Measurements from ENCODE around the gene BMPR1A. TPM values are rescaled to one million over a fixed set of nuclear protein-coding genes. Genes with fewer than 3 reads are reported as not detected.
"Not testable (repeated sequence)": the region's sequence is repeated elsewhere in the genome, so short reads cannot be mapped to it uniquely, and the experiment has no call there.

Gene BMPR1A
- polyA plus RNA-seq, 3 donors = 0.25 to 0.67 (median 0.61) TPM

DNA sequence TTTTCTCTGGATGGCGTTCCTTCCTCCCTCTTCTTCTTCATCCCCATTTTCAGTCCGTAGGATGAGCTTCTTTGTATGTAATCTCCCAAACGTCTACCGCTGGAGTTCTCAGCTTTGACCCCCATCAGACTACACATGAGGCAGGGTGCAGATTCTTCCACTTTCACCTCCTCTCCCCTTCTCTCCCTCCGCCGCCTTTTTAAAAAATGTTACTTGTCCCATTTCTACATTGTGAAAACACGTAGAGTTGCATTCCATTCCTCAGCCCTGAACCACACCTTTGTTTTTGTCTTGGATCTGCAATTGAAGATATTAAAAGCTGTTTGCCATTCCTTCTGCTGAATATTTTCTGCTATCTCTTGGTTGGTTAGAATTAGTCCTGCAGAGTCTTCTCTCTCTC, 218.1 kb downstream of the BMPR1A start:
- H3K4me3 Mint-ChIP-seq = peak overlapping the region in 1 of 2 donors; percentile 52
- H3K79me2 ChIP-seq (ENCODE audit: insufficient read depth, low read length) = no peaks in the 10 kb centered on the region

DNA sequence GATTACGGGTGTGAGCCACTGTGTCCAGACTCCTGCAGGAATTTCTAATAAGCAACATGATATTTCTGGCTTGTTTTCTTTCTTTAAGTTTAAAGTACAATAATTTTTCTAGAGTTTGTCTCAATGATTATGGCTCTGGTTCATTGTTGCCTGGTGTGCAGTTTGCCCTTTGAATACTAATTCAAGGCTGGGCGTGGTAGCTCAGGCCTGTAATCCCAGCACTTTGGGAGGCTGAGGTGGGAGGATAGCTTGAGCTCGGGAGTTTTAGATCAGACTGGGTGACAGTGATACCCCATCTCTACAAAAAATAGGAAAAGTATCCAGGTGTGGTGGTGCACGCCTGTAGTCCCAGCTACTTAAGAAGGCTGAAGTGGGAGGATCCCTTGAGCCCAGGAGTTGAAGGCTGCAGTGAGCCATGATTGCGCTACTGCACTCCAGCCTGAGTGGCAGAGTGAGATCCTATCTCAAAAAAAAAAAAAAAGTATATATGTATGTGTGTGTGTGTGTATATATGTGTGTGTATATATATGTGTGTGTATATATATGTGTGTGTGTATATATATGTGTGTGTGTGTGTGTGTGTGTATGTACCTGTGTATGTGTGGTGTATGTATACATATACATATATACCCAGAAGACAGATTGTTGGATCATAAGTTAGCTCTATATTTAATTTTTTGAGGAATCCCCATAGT, 220.1 kb downstream of the BMPR1A start:
- Mint-ChIP-seq H3K4me1 (peaks cover 4% of the 10 kb centered on the region), H3K27me3 (ENCODE audit: low read depth in 3 of 3) (peaks cover 22 to 29% (median 26%) of the 10 kb centered on the region in 3 donors), H3K9me3 (peaks cover 0 to 2% (median 0%) of the 10 kb centered on the region in 7 donors), H3K36me3 (no peaks in the 10 kb centered on the region), H3K4me3 (no peak overlapping the region), H3K27ac (peak overlapping the region in 1 of 7 donors; percentile 68)
- 100% methylated on average over 1 of the region's 5 CpGs for WGBS (ENCODE audit: insufficient coverage)
- H2AFZ ChIP-seq (ENCODE audit: insufficient read depth, low read depth, low read length, poor library complexity, severe bottlenecking) = no peak overlapping the region
- DNase-seq = no peak
- no peaks in the 10 kb centered on the region for H4K20me1 ChIP-seq (ENCODE audit: insufficient read depth, low read length)
- H3K36me3 ChIP-seq (replicated peaks in 1 of 2; ENCODE audit: control insufficient read depth in 1 of 2, insufficient read depth in 2 of 2, low read length in 2 of 2) = no peaks in the 10 kb centered on the region
- intact Hi-C loops (cut with micrococcal nuclease) = loop anchor here in 1 of 2 donors (10.0 kb wide), 1 partner anchor 118 kb away; the partner anchor contains the start of genes GLUD1 and SHLD2
- H3K9ac ChIP-seq (ENCODE audit: insufficient read depth, low read length, poor library complexity, severe bottlenecking) = no peak overlapping the region
- TF ChIP-seq, protein P1, sequence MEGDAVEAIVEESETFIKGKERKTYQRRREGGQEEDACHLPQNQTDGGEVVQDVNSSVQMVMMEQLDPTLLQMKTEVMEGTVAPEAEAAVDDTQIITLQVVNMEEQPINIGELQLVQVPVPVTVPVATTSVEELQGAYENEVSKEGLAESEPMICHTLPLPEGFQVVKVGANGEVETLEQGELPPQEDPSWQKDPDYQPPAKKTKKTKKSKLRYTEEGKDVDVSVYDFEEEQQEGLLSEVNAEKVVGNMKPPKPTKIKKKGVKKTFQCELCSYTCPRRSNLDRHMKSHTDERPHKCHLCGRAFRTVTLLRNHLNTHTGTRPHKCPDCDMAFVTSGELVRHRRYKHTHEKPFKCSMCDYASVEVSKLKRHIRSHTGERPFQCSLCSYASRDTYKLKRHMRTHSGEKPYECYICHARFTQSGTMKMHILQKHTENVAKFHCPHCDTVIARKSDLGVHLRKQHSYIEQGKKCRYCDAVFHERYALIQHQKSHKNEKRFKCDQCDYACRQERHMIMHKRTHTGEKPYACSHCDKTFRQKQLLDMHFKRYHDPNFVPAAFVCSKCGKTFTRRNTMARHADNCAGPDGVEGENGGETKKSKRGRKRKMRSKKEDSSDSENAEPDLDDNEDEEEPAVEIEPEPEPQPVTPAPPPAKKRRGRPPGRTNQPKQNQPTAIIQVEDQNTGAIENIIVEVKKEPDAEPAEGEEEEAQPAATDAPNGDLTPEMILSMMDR (IDR thresholded peaks at IDR 0.05) = no peak
- H3K27ac ChIP-seq (ENCODE audit: low read depth in 1 of 2, low read length in 2 of 2) = no peak overlapping the region
- no peaks in the 10 kb centered on the region for H3K79me2 ChIP-seq (ENCODE audit: insufficient read depth, low read length)
- H3K4me2 ChIP-seq (replicated peaks; ENCODE audit: extremely low read depth, low read length, poor library complexity, severe bottlenecking) = no peak overlapping the region
- H3K4me1 ChIP-seq (ENCODE audit: control insufficient read depth in 1 of 2, insufficient read depth in 2 of 2, low read length in 2 of 2) = peaks cover 4 to 6% of the 10 kb centered on the region in 2 donors
- H3K9me3 ChIP-seq (replicated peaks in 1 of 2; ENCODE audit: control insufficient read depth in 1 of 2, insufficient read depth in 1 of 2, low read length in 2 of 2) = no peaks in the 10 kb centered on the region
- peaks cover 0 to 13% of the 10 kb centered on the region in 2 donors for H3K27me3 ChIP-seq (ENCODE audit: control insufficient read depth in 2 of 2, insufficient read depth in 2 of 2, low read length in 2 of 2)
- H3K4me3 ChIP-seq (replicated peaks in 1 of 3; ENCODE audit: low read depth in 2 of 3, low read length in 3 of 3) = no peak overlapping the region

More for the DNA sequence above, 218.1 kb downstream of the BMPR1A start:
- peaks cover 19 to 25% of the 10 kb centered on the region in 2 donors for H3K4me1 ChIP-seq (ENCODE audit: control insufficient read depth in 1 of 2, insufficient read depth in 2 of 2, low read length in 2 of 2)
- H4K20me1 ChIP-seq (ENCODE audit: insufficient read depth, low read length) = no peaks in the 10 kb centered on the region
- H3K4me1 Mint-ChIP-seq = peaks cover 16% of the 10 kb centered on the region
- H2AFZ ChIP-seq (ENCODE audit: insufficient read depth, low read depth, low read length, poor library complexity, severe bottlenecking) = no peak overlapping the region
- intact Hi-C loops (cut with micrococcal nuclease) = loop anchor here (5.0 to 10.0 kb wide), 2 partner anchors 118 to 120 kb away; partner anchors contain the start of genes GLUD1 (in 2 of the 2) and SHLD2 (in 1 of the 2)
- H3K27ac ChIP-seq (ENCODE audit: low read depth in 1 of 2, low read length in 2 of 2) = no peak overlapping the region
- H3K9me3 Mint-ChIP-seq = peaks cover 0 to 2% (median 0%) of the 10 kb centered on the region in 7 donors
- no peak overlapping the region for H3K9ac ChIP-seq (ENCODE audit: insufficient read depth, low read length, poor library complexity, severe bottlenecking)
- no peak overlapping the region for H3K4me2 ChIP-seq (replicated peaks; ENCODE audit: extremely low read depth, low read length, poor library complexity, severe bottlenecking)
- no peak for DNase-seq
- no peaks in the 10 kb centered on the region for H3K9me3 ChIP-seq (replicated peaks in 1 of 2; ENCODE audit: control insufficient read depth in 1 of 2, insufficient read depth in 1 of 2, low read length in 2 of 2)
- peaks cover 28 to 37% (median 34%) of the 10 kb centered on the region in 3 donors for H3K27me3 Mint-ChIP-seq (ENCODE audit: low read depth in 3 of 3)
- H3K27ac Mint-ChIP-seq = no peak overlapping the region
- WGBS (ENCODE audit: insufficient coverage) = 93% methylated on average over 4 of the region's 7 CpGs
- H3K4me3 ChIP-seq (replicated peaks in 1 of 3; ENCODE audit: low read depth in 2 of 3, low read length in 3 of 3) = no peak overlapping the region
- TF ChIP-seq, protein P1 (IDR thresholded peaks at IDR 0.05) = no peak
- H3K27me3 ChIP-seq (ENCODE audit: control insufficient read depth in 2 of 2, insufficient read depth in 2 of 2, low read length in 2 of 2) = peaks cover under 1 to 24% of the 10 kb centered on the region in 2 donors
- no peaks in the 10 kb centered on the region for H3K36me3 ChIP-seq (replicated peaks in 1 of 2; ENCODE audit: control insufficient read depth in 1 of 2, insufficient read depth in 2 of 2, low read length in 2 of 2)
- peaks cover 0 to 2% of the 10 kb centered on the region in 2 donors for H3K36me3 Mint-ChIP-seq

DNA sequence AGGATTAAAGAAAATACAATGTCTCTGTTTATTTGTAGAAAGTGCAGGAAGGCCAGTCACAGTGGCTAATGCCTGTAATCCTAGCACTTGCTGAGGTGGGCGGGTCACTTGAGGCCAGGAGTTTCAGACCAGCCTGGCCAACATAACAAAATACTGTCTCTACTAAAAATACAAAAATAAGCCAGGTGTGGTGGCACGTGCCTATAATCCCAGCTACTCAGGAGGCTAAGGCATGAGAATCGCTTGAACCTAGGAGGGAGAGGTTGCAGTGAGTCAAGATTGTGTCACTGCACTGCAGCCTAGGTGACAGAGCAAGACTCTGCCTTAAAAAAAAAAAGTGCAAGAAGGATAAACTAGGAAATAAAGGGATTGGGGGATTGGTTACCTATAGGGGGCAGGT, 222.0 kb downstream of the BMPR1A start:
- H3K4me1 Mint-ChIP-seq; H3K4me3 ChIP-seq (replicated peaks in 1 of 3; ENCODE audit: low read depth in 2 of 3, low read length in 3 of 3); H3K27me3 ChIP-seq (ENCODE audit: control insufficient read depth in 2 of 2, insufficient read depth in 2 of 2, low read length in 2 of 2); H3K4me1 ChIP-seq (ENCODE audit: control insufficient read depth in 1 of 2, insufficient read depth in 2 of 2, low read length in 2 of 2); H3K36me3 Mint-ChIP-seq; H3K9me3 ChIP-seq (replicated peaks in 1 of 2; ENCODE audit: control insufficient read depth in 1 of 2, insufficient read depth in 1 of 2, low read length in 2 of 2); DNase-seq; H3K27ac ChIP-seq (ENCODE audit: low read depth in 1 of 2, low read length in 2 of 2); H3K36me3 ChIP-seq (replicated peaks in 1 of 2; ENCODE audit: control insufficient read depth in 1 of 2, insufficient read depth in 2 of 2, low read length in 2 of 2); H4K20me1 ChIP-seq (ENCODE audit: insufficient read depth, low read length); H3K4me3 Mint-ChIP-seq; H2AFZ ChIP-seq (ENCODE audit: insufficient read depth, low read depth, low read length, poor library complexity, severe bottlenecking); H3K9ac ChIP-seq (ENCODE audit: insufficient read depth, low read length, poor library complexity, severe bottlenecking); H3K4me2 ChIP-seq (replicated peaks; ENCODE audit: extremely low read depth, low read length, poor library complexity, severe bottlenecking); H3K79me2 ChIP-seq (ENCODE audit: insufficient read depth, low read length); H3K9me3 Mint-ChIP-seq: not testable (repeated sequence)
- intact Hi-C loops (cut with micrococcal nuclease) = loop anchor here in 1 of 2 donors (10.0 kb wide), 1 partner anchor 116 kb away; the partner anchor contains the start of genes GLUD1 and SHLD2
- Mint-ChIP-seq H3K27me3 (ENCODE audit: low read depth in 3 of 3) (peaks cover 7 to 13% (median 11%) of the 10 kb centered on the region in 3 donors), H3K27ac (peak overlapping the region in 1 of 7 donors; percentile 21)
- 100% methylated on average over 1 of the region's 3 CpGs for WGBS (ENCODE audit: insufficient coverage)

Measured in CD14-positive monocyte (primary cell).